ENCODE data around the gene RNGTT. TPM values are rescaled to one million over a fixed set of nuclear protein-coding genes. Genes with fewer than 3 reads are reported as not detected.
"Not testable (repeated sequence)": the region's sequence is repeated elsewhere in the genome, so short reads cannot be mapped to it uniquely, and the experiment has no call there.

Gene RNGTT
- polyA plus RNA-seq, 4 donors, result 13.3 to 18.4 (median 17.1) TPM

GRCh38 chr6:88869263-88870020 is 94.0 kb downstream of the RNGTT start:
- DNase-seq (ENCODE audit: low read depth in 4 of 4, low spot score in 3 of 4), result no peak

GRCh38 chr6:88867841-88868731 is 95.3 kb downstream of the RNGTT start:
- no peak for DNase-seq (ENCODE audit: low read depth in 4 of 4, low spot score in 3 of 4)

GRCh38 chr6:88866856-88867255 is 96.6 kb downstream of the RNGTT start:
- no peak for DNase-seq (ENCODE audit: low read depth in 4 of 4, low spot score in 3 of 4)

- no peak for DNase-seq (ENCODE audit: low read depth in 4 of 4, low spot score in 3 of 4)
These were observed 98.1 kb downstream of the RNGTT start for GRCh38 chr6:88865275-88865674.

- DNase-seq (ENCODE audit: low read depth in 4 of 4, low spot score in 3 of 4), result no peak
These were observed 98.9 kb downstream of the RNGTT start for GRCh38 chr6:88864359-88865054.

GRCh38 chr6:88860310-88860709 is 103.1 kb downstream of the RNGTT start:
- no peak for DNase-seq (ENCODE audit: low read depth in 4 of 4, low spot score in 3 of 4)

GRCh38 chr6:88858455-88858854 is 105.0 kb downstream of the RNGTT start:
- DNase-seq (ENCODE audit: low read depth in 4 of 4, low spot score in 3 of 4), result no peak

GRCh38 chr6:88856566-88856965 is 106.9 kb downstream of the RNGTT start:
- no peak for DNase-seq (ENCODE audit: low read depth in 4 of 4, low spot score in 3 of 4)

GRCh38 chr6:88855541-88856147 is 107.8 kb downstream of the RNGTT start:
- no peak for DNase-seq (ENCODE audit: low read depth in 4 of 4, low spot score in 3 of 4)

- DNase-seq (ENCODE audit: low read depth in 4 of 4, low spot score in 3 of 4), result no peak
These were observed 110.6 kb downstream of the RNGTT start for GRCh38 chr6:88852775-88853174.

- no peak for DNase-seq (ENCODE audit: low read depth in 4 of 4, low spot score in 3 of 4)
These were observed 111.4 kb downstream of the RNGTT start for GRCh38 chr6:88852000-88852399.

- DNase-seq (ENCODE audit: low read depth in 4 of 4, low spot score in 3 of 4), result no peak
These were observed 114.5 kb downstream of the RNGTT start for GRCh38 chr6:88848870-88849269.

GRCh38 chr6:88843040-88843439 is 120.4 kb downstream of the RNGTT start:
- no peak for DNase-seq (ENCODE audit: low read depth in 4 of 4, low spot score in 3 of 4)

- DNase-seq (ENCODE audit: low read depth in 4 of 4, low spot score in 3 of 4), result no peak
These were observed 121.1 kb downstream of the RNGTT start for GRCh38 chr6:88842320-88842719.

GRCh38 chr6:88840796-88841539 is 122.5 kb downstream of the RNGTT start:
- peak in 1 of 4 donors; percentile 6 for DNase-seq (ENCODE audit: low read depth in 4 of 4, low spot score in 3 of 4)

- DNase-seq (ENCODE audit: low read depth in 4 of 4, low spot score in 3 of 4), result no peak
These were observed 123.1 kb downstream of the RNGTT start for GRCh38 chr6:88840289-88840688.

GRCh38 chr6:88839280-88839679 is 124.1 kb downstream of the RNGTT start:
- DNase-seq (ENCODE audit: low read depth in 4 of 4, low spot score in 3 of 4), result no peak

- no peak for DNase-seq (ENCODE audit: low read depth in 4 of 4, low spot score in 3 of 4)
These were observed 128.2 kb downstream of the RNGTT start for GRCh38 chr6:88835210-88835609.

- DNase-seq (ENCODE audit: low read depth in 4 of 4, low spot score in 3 of 4), result not testable (repeated sequence)
These were observed 130.3 kb downstream of the RNGTT start for GRCh38 chr6:88833071-88833470.

GRCh38 chr6:88827599-88827998 is 135.8 kb downstream of the RNGTT start:
- not testable (repeated sequence) for DNase-seq (ENCODE audit: low read depth in 4 of 4, low spot score in 3 of 4)

Measured in left renal pelvis (tissue), 4 donors.